Kidney capillary endothelial cell (primary cell): Measurements from ENCODE around the gene CDKN2B.
"Not testable (repeated sequence)": the region's sequence is repeated elsewhere in the genome, so short reads cannot be mapped to it uniquely, and the experiment has no call there.

Source experiments
- DNase-seq: peaks from one replicate; pipeline ENCODE4 v3.0.0-alpha.2; 2018; ENCODE audit warnings: low spot score

The CDKN2B gene

GRCh38 chr9:22008717-22009505, at the start of gene CDKN2B:
CDKN2B (minus strand) TSS chr9:22009305; CDS start chr9:22008953, 352 bp downstream.
- peak; percentile 95 for DNase-seq

GRCh38 chr9:22057972-22058371, 48.9 kb upstream of the CDKN2B start:
- DNase-seq = not testable (repeated sequence)

GRCh38 chr9:22056402-22056801, 47.3 kb upstream of the CDKN2B start:
- DNase-seq = no peak

GRCh38 chr9:22055090-22055489, 46.0 kb upstream of the CDKN2B start:
- DNase-seq = no peak

GRCh38 chr9:22054529-22054928, 45.4 kb upstream of the CDKN2B start:
- no peak for DNase-seq

GRCh38 chr9:22054076-22054475, 45.0 kb upstream of the CDKN2B start:
- DNase-seq = no peak

- DNase-seq = no peak
Observed at GRCh38 chr9:22053178-22053577, 44.1 kb upstream of the CDKN2B start.

GRCh38 chr9:22052376-22052945, 43.4 kb upstream of the CDKN2B start:
- DNase-seq = peak; percentile 85

- peak; percentile 62 for DNase-seq
Observed at GRCh38 chr9:22050924-22051323, 41.8 kb upstream of the CDKN2B start.

GRCh38 chr9:22049411-22049810, 40.3 kb upstream of the CDKN2B start:
- no peak for DNase-seq

GRCh38 chr9:22047596-22047995, 38.5 kb upstream of the CDKN2B start:
- no peak for DNase-seq

- no peak for DNase-seq
Observed at GRCh38 chr9:22046243-22046885, 37.3 kb upstream of the CDKN2B start.

GRCh38 chr9:22045423-22045822, 36.3 kb upstream of the CDKN2B start:
- DNase-seq = no peak

- peak; percentile 90 for DNase-seq
Observed at GRCh38 chr9:22044583-22044982, 35.5 kb upstream of the CDKN2B start.

GRCh38 chr9:22043928-22044327, 34.8 kb upstream of the CDKN2B start:
- DNase-seq = no peak

GRCh38 chr9:22041775-22042174, 32.7 kb upstream of the CDKN2B start:
- no peak for DNase-seq

- DNase-seq = no peak
Observed at GRCh38 chr9:22041344-22041743, 32.2 kb upstream of the CDKN2B start.

- DNase-seq = no peak
Observed at GRCh38 chr9:22040760-22041159, 31.7 kb upstream of the CDKN2B start.

GRCh38 chr9:22039258-22039657, 30.2 kb upstream of the CDKN2B start:
- no peak for DNase-seq

- peak; percentile 67 for DNase-seq
Observed at GRCh38 chr9:22037954-22038690, 29.0 kb upstream of the CDKN2B start.

GRCh38 chr9:22036866-22037626, 27.9 kb upstream of the CDKN2B start:
- DNase-seq = no peak

GRCh38 chr9:22035591-22036011, 26.5 kb upstream of the CDKN2B start:
- no peak for DNase-seq
